IPS DF 6.9 (cell line): ENCODE results near the gene NKAPD1.

Experiments
- DNase-seq: peaks from one replicate; pipeline ENCODE4 v3.0.0-alpha.2; 2013; ENCODE audit warnings: low read depth, low spot score
- H3K27ac ChIP-seq: one replicate; pipeline ENCODE4 v1.5.1; 2013; ENCODE audit warnings: low read length, control low read depth
- H3K27me3 ChIP-seq: 2 replicates; pipeline ENCODE4 v1.6.1; 2013; ENCODE audit warnings: mild to moderate bottlenecking, low read length; ENCODE audit not compliant: control insufficient read depth, insufficient read depth
- H3K36me3 ChIP-seq: 2 replicates; pipeline ENCODE4 v1.6.1; 2013; ENCODE audit warnings: low read length; ENCODE audit not compliant: control insufficient read depth, insufficient read depth
- H3K4me1 ChIP-seq: 2 replicates; pipeline ENCODE4 v1.6.1; 2013; ENCODE audit warnings: low read length; ENCODE audit not compliant: control insufficient read depth, insufficient read depth
- H3K4me3 ChIP-seq: 2 replicates; pipeline ENCODE4 v1.5.1; 2013; ENCODE audit warnings: mild to moderate bottlenecking, low read length
- H3K9me3 ChIP-seq: 2 replicates; pipeline ENCODE4 v1.6.1; 2013; ENCODE audit warnings: low read length, inconsistent platforms; ENCODE audit not compliant: control insufficient read depth, insufficient read depth
- WGBS: extraction: QIAGEN DNeasy Blood & Tissue Kit; methylation state at CpG from one replicate; pipeline ENCODE4 v1.1.7; 2013; ENCODE audit warnings: mixed read lengths, missing lambda C conversion rate; ENCODE audit not compliant: insufficient read length, insufficient coverage; 5-methylcytosine and 5-hydroxymethylcytosine counted together

The NKAPD1 gene

GRCh38 chr11:112115386-112115785, 41.3 kb downstream of the NKAPD1 start:
- H3K36me3 ChIP-seq: no peaks in the 10 kb centered on the region
- no CpG with 5 or more reads among the region's 5 CpGs for WGBS
- H3K4me3 ChIP-seq: no peak overlapping the region
- DNase-seq: no peak
- no peaks in the 10 kb centered on the region for H3K9me3 ChIP-seq
- H3K4me1 ChIP-seq: no peaks in the 10 kb centered on the region
- no peak overlapping the region for H3K27ac ChIP-seq
- no peaks in the 10 kb centered on the region for H3K27me3 ChIP-seq

GRCh38 chr11:112118176-112118575, 44.1 kb downstream of the NKAPD1 start:
- no peak overlapping the region for H3K4me3 ChIP-seq
- H3K36me3 ChIP-seq: no peaks in the 10 kb centered on the region

GRCh38 chr11:112121981-112122615, 48.0 kb downstream of the NKAPD1 start:
- Histone ChIP-seq H3K36me3 (no peaks in the 10 kb centered on the region), H3K27ac (no peak overlapping the region), H3K9me3 (no peaks in the 10 kb centered on the region), H3K27me3 (no peaks in the 10 kb centered on the region), H3K4me3 (no peak overlapping the region), H3K4me1 (no peaks in the 10 kb centered on the region)
- no peak for DNase-seq
- no CpG with 5 or more reads among the region's 5 CpGs for WGBS

More at GRCh38 chr11:112118176-112118575, 44.1 kb downstream of the NKAPD1 start:
- no peak overlapping the region for H3K27ac ChIP-seq
- no CpG with 5 or more reads among the region's 2 CpGs for WGBS
- H3K27me3 ChIP-seq: no peaks in the 10 kb centered on the region
- no peaks in the 10 kb centered on the region for H3K9me3 ChIP-seq
- no peaks in the 10 kb centered on the region for H3K4me1 ChIP-seq
- DNase-seq: no peak

GRCh38 chr11:112123129-112123528, 49.0 kb downstream of the NKAPD1 start:
- DNase-seq: no peak
- no peak overlapping the region for H3K4me3 ChIP-seq
- no peaks in the 10 kb centered on the region for H3K4me1 ChIP-seq
- no CpG with 5 or more reads among the region's 4 CpGs for WGBS
- no peaks in the 10 kb centered on the region for H3K9me3 ChIP-seq
- H3K27ac ChIP-seq: no peak overlapping the region
- no peaks in the 10 kb centered on the region for H3K27me3 ChIP-seq
- H3K36me3 ChIP-seq: no peaks in the 10 kb centered on the region

- no peak overlapping the region for H3K4me3 ChIP-seq
- H3K9me3 ChIP-seq: no peaks in the 10 kb centered on the region
- no CpG with 5 or more reads among the region's 2 CpGs for WGBS
- H3K27ac ChIP-seq: no peak overlapping the region
- H3K36me3 ChIP-seq: no peaks in the 10 kb centered on the region
- H3K4me1 ChIP-seq: no peaks in the 10 kb centered on the region
- no peaks in the 10 kb centered on the region for H3K27me3 ChIP-seq
- DNase-seq: no peak
These were observed 53.0 kb downstream of the NKAPD1 start for GRCh38 chr11:112127056-112127455.

GRCh38 chr11:112128483-112129121, 54.5 kb downstream of the NKAPD1 start:
- Histone ChIP-seq H3K9me3 (peaks cover 1% of the 10 kb centered on the region; the same call in 1 of the 2 replicates), H3K4me3 (no peak overlapping the region), H3K4me1 (no peaks in the 10 kb centered on the region), H3K36me3 (no peaks in the 10 kb centered on the region), H3K27ac (no peak overlapping the region), H3K27me3 (no peaks in the 10 kb centered on the region)
- no CpG with 5 or more reads among the region's 3 CpGs for WGBS
- no peak for DNase-seq

GRCh38 chr11:112129656-112130055, 55.6 kb downstream of the NKAPD1 start:
- WGBS: no CpG with 5 or more reads among the region's 5 CpGs
- Histone ChIP-seq H3K36me3 (no peaks in the 10 kb centered on the region), H3K9me3 (peaks cover 1% of the 10 kb centered on the region; the same call in 1 of the 2 replicates), H3K27me3 (no peaks in the 10 kb centered on the region), H3K4me1 (no peaks in the 10 kb centered on the region), H3K27ac (no peak overlapping the region), H3K4me3 (no peak overlapping the region)
- DNase-seq: no peak

- no CpG with 5 or more reads among the region's 2 CpGs for whole genome bisulfite sequencing
- H3K36me3 ChIP-seq: no peaks in the 10 kb centered on the region
- no peaks in the 10 kb centered on the region for H3K4me1 ChIP-seq
- H3K4me3 ChIP-seq: no peak overlapping the region
- peaks cover 1% of the 10 kb centered on the region; the same call in 1 of the 2 replicates for H3K9me3 ChIP-seq
- no peaks in the 10 kb centered on the region for H3K27me3 ChIP-seq
- DNase-seq: no peak
- H3K27ac ChIP-seq: no peak overlapping the region
These were observed 58.6 kb downstream of the NKAPD1 start for GRCh38 chr11:112132737-112133136.

GRCh38 chr11:112134473-112134872, 60.4 kb downstream of the NKAPD1 start:
- DNase-seq: no peak
- no peaks in the 10 kb centered on the region for H3K36me3 ChIP-seq
- H3K4me3 ChIP-seq: no peak overlapping the region
- no peaks in the 10 kb centered on the region for H3K27me3 ChIP-seq
- H3K4me1 ChIP-seq: no peaks in the 10 kb centered on the region
- peaks cover 1% of the 10 kb centered on the region; the same call in 1 of the 2 replicates for H3K9me3 ChIP-seq
- no CpG with 5 or more reads among the region's 4 CpGs for WGBS
- H3K27ac ChIP-seq: no peak overlapping the region
